Measurements from ENCODE around the gene SEC24A.
"Not testable (repeated sequence)": the region's sequence is repeated elsewhere in the genome, so short reads cannot be mapped to it uniquely, and the experiment has no call there.

Gene SEC24A

DNA sequence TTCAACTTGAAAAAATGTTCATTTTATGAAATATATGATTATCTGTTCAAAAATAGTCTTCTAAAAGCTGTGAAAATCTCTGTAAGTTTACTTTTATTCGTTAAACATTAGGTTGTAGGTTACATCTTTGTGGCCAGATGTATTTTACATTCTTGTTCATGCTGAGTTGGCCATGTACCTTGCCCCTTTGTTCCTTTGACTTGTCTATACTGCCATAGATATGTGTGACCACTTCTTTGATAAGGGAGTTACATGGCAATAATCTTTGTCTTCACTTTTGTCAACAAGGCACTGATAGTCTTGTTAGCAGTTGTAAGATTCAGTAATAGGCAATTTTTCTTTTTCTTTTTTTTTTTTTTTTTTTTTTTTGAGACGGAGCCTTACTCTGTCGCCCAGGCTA lies 15.9 kb downstream of the SEC24A start:
- no peak for TF ChIP-seq EZH2 (IDR thresholded peaks at IDR 0.05; ENCODE audit: borderline replicate concordance, low read length)
- TF ChIP-seq, protein P1, sequence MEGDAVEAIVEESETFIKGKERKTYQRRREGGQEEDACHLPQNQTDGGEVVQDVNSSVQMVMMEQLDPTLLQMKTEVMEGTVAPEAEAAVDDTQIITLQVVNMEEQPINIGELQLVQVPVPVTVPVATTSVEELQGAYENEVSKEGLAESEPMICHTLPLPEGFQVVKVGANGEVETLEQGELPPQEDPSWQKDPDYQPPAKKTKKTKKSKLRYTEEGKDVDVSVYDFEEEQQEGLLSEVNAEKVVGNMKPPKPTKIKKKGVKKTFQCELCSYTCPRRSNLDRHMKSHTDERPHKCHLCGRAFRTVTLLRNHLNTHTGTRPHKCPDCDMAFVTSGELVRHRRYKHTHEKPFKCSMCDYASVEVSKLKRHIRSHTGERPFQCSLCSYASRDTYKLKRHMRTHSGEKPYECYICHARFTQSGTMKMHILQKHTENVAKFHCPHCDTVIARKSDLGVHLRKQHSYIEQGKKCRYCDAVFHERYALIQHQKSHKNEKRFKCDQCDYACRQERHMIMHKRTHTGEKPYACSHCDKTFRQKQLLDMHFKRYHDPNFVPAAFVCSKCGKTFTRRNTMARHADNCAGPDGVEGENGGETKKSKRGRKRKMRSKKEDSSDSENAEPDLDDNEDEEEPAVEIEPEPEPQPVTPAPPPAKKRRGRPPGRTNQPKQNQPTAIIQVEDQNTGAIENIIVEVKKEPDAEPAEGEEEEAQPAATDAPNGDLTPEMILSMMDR (IDR thresholded peaks at IDR 0.05; ENCODE audit: low read length), result no peak
- Histone ChIP-seq H3F3A (ENCODE audit: insufficient read depth, low read length) (no peaks in the 10 kb centered on the region), H3K36me3 (ENCODE audit: insufficient read depth, low read length) (peaks cover 37% of the 10 kb centered on the region; the same call in 1 of the 2 replicates), H3K9me2 (ENCODE audit: low read depth, low read length) (no peaks in the 10 kb centered on the region), H3K79me2 (ENCODE audit: insufficient read depth, low read length) (peaks cover 13% of the 10 kb centered on the region), H3K4me3 (ENCODE audit: low read depth, low read length, poor library complexity, severe bottlenecking) (no peak overlapping the region), H4K20me1 (ENCODE audit: insufficient read depth, low read length) (no peaks in the 10 kb centered on the region), H3K9ac (ENCODE audit: low read length) (no peak overlapping the region), H3K4me2 (ENCODE audit: low read length) (no peak overlapping the region), H2AFZ (ENCODE audit: low read length) (no peak overlapping the region), H3K4me1 (ENCODE audit: insufficient read depth, low read length, severe bottlenecking) (no peaks in the 10 kb centered on the region), H3K27ac (ENCODE audit: low read depth, low read length, poor library complexity, severe bottlenecking) (no peak overlapping the region), H3K27me3 (ENCODE audit: insufficient read depth, low read length) (no peaks in the 10 kb centered on the region), H3K9me3 (ENCODE audit: low read length) (no peaks in the 10 kb centered on the region)

DNA sequence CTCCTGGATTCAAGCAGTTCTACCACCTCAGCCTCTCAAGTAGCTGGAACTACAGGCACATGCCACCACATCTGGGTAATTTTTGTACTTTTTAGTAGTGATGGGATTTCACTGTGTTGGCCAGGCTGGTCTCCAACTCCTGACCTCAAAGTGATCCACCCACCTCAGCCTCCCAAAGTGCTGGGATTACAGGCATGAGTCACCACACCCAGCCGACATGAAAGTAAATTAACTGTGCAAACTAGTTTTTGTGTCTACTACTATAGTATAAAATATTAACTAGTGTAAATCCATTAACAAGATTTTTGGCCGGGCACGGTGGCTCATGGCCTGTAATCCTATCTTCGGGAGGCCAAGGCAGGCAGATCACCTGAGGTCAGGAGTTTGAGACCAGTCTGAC lies 25.0 kb downstream of the SEC24A start:
- H3K9me3 ChIP-seq (ENCODE audit: low read length); H3K4me3 ChIP-seq (ENCODE audit: low read depth, low read length, poor library complexity, severe bottlenecking); H3K9me2 ChIP-seq (ENCODE audit: low read depth, low read length); H3K4me1 ChIP-seq (ENCODE audit: insufficient read depth, low read length, severe bottlenecking); H2AFZ ChIP-seq (ENCODE audit: low read length); H3F3A ChIP-seq (ENCODE audit: insufficient read depth, low read length); H3K9ac ChIP-seq (ENCODE audit: low read length); H3K4me2 ChIP-seq (ENCODE audit: low read length); H3K79me2 ChIP-seq (ENCODE audit: insufficient read depth, low read length); H4K20me1 ChIP-seq (ENCODE audit: insufficient read depth, low read length); H3K27me3 ChIP-seq (ENCODE audit: insufficient read depth, low read length); H3K27ac ChIP-seq (ENCODE audit: low read depth, low read length, poor library complexity, severe bottlenecking): not testable (repeated sequence)
- H3K36me3 ChIP-seq (ENCODE audit: insufficient read depth, low read length), result peaks cover 71% of the 10 kb centered on the region

DNA sequence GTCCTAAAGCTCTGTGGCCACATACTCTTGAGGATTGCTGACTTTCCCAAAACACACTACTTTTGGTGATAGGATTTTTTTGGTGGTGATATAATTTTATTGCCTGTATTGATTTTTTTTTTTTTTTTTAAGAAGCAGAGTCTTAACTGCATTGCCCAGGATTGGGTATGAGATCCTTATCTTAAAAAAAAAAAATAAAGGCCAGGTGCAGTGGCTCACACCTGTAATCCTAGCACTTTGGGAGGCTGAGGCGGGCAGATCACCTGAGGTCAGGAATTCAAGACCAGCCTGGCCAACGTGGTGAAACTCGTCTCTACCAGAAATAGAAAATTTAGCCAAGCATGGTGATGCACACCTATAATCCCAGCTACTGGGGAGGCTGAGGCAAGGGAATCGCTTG lies 28.8 kb downstream of the SEC24A start:
- H3K4me3 ChIP-seq (ENCODE audit: low read depth, low read length, poor library complexity, severe bottlenecking); H3K79me2 ChIP-seq (ENCODE audit: insufficient read depth, low read length); H3K9ac ChIP-seq (ENCODE audit: low read length); H4K20me1 ChIP-seq (ENCODE audit: insufficient read depth, low read length); H3K27ac ChIP-seq (ENCODE audit: low read depth, low read length, poor library complexity, severe bottlenecking); H2AFZ ChIP-seq (ENCODE audit: low read length); H3F3A ChIP-seq (ENCODE audit: insufficient read depth, low read length); H3K9me3 ChIP-seq (ENCODE audit: low read length); H3K9me2 ChIP-seq (ENCODE audit: low read depth, low read length); H3K4me1 ChIP-seq (ENCODE audit: insufficient read depth, low read length, severe bottlenecking); H3K27me3 ChIP-seq (ENCODE audit: insufficient read depth, low read length); H3K4me2 ChIP-seq (ENCODE audit: low read length): not testable (repeated sequence)
- H3K36me3 ChIP-seq (ENCODE audit: insufficient read depth, low read length), result peaks cover 85% of the 10 kb centered on the region

DNA sequence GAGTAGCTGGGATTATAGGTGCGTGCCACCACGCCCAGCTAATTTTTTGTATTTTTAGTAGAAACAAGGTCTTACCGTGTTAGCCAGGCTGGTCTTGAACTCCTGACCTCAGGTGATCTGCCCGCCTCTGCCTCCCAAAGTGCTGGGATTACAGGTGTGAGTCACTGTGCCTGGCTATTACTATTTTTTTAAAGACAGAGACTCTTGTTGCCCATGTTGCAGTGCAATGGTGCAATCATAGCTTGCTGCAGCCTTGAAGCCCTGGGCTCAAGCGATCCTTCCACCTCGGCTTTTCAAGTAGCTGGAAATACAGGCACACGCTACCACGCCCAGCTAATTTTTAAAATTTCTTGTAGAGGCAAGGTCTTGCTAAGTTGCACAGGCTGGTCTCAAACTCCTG lies 41.6 kb downstream of the SEC24A start:
- not testable (repeated sequence) for H3K4me3 ChIP-seq (ENCODE audit: low read depth, low read length, poor library complexity, severe bottlenecking); H3K4me1 ChIP-seq (ENCODE audit: insufficient read depth, low read length, severe bottlenecking); H3K9ac ChIP-seq (ENCODE audit: low read length); H3K9me3 ChIP-seq (ENCODE audit: low read length); H2AFZ ChIP-seq (ENCODE audit: low read length); H3K9me2 ChIP-seq (ENCODE audit: low read depth, low read length); H4K20me1 ChIP-seq (ENCODE audit: insufficient read depth, low read length); H3K27me3 ChIP-seq (ENCODE audit: insufficient read depth, low read length); H3K79me2 ChIP-seq (ENCODE audit: insufficient read depth, low read length); H3F3A ChIP-seq (ENCODE audit: insufficient read depth, low read length); H3K4me2 ChIP-seq (ENCODE audit: low read length); H3K27ac ChIP-seq (ENCODE audit: low read depth, low read length, poor library complexity, severe bottlenecking)
- peaks cover 46% of the 10 kb centered on the region for H3K36me3 ChIP-seq (ENCODE audit: insufficient read depth, low read length)

DNA sequence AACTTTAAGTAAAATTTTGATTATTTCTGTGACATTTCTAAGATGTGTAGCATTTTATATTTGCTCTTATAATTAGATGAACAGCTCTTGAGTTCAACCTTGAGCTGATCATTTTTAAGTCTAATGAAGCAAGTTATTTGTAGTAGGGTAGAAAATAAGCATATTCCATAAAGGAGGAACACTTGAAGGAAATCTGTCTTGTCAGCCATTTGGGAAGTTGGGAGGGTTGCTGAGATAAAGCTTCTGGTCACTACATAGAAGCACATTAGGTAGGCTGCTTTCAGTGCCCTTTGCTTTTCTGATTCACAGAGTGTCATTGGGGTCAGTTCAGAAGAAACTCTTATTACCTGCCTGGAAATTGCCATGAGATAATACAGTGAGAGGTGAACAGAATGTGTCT lies 44.1 kb downstream of the SEC24A start:
- Histone ChIP-seq H3K9ac (ENCODE audit: low read length) (no peak overlapping the region), H3F3A (ENCODE audit: insufficient read depth, low read length) (no peaks in the 10 kb centered on the region), H4K20me1 (ENCODE audit: insufficient read depth, low read length) (no peaks in the 10 kb centered on the region), H3K27me3 (ENCODE audit: insufficient read depth, low read length) (no peaks in the 10 kb centered on the region), H3K4me2 (ENCODE audit: low read length) (no peak overlapping the region), H3K9me2 (ENCODE audit: low read depth, low read length) (no peaks in the 10 kb centered on the region), H3K27ac (ENCODE audit: low read depth, low read length, poor library complexity, severe bottlenecking) (no peak overlapping the region), H3K4me3 (ENCODE audit: low read depth, low read length, poor library complexity, severe bottlenecking) (no peak overlapping the region), H3K79me2 (ENCODE audit: insufficient read depth, low read length) (no peaks in the 10 kb centered on the region), H3K9me3 (ENCODE audit: low read length) (no peaks in the 10 kb centered on the region), H2AFZ (ENCODE audit: low read length) (no peak overlapping the region), H3K4me1 (ENCODE audit: insufficient read depth, low read length, severe bottlenecking) (no peaks in the 10 kb centered on the region), H3K36me3 (ENCODE audit: insufficient read depth, low read length) (peaks cover 38% of the 10 kb centered on the region)
- TF ChIP-seq, protein P1 (IDR thresholded peaks at IDR 0.05; ENCODE audit: low read length), result no peak
- no peak for TF ChIP-seq EZH2 (IDR thresholded peaks at IDR 0.05; ENCODE audit: borderline replicate concordance, low read length)
